ELR (cell line): ENCODE results near the gene IQGAP2.

ENCODE experiments used
- DNase-seq: peaks from one replicate; pipeline ENCODE4 v3.0.0-alpha.2; 2015; ENCODE audit warnings: low read depth

The IQGAP2 gene

DNA sequence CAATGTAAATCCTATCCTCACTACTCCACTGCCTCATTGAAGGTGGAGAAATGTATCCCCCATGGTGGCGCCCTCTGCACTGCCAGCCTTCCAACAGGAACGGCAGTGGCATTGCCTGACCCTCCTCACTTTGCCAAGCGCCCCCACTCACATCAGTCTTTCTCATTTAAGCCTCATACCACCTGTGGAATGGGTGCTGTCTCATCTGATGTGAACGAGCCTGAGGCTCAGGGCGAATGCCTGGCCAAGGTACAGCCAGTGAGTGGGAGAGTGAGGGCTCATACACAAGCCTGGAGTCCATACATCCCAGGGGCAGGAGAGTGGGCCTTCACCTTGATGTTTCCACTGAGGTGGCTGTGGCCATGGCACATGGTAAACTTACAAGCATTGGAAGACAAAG is 209.9 kb downstream of the IQGAP2 start:
- no peak for DNase-seq

DNA sequence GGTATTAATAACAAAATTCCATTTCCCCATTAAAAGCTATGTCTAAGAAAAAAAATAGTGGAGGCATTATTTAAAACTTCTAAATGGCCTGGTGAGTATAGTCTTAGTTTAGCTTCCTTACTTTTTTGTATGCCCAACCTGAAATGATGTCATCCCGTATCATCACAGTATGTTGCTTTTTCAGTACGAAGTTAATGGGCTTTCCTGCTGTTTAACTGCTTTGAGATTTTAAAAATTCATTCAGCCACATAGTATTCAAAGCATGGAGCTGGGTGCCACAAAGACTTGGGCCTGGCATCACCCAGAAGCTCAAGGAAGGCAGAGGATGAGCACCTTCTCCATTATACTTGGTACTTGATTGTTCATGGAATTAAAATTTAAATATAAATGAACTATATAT is 212.7 kb downstream of the IQGAP2 start:
- DNase-seq: peak; percentile 39

DNA sequence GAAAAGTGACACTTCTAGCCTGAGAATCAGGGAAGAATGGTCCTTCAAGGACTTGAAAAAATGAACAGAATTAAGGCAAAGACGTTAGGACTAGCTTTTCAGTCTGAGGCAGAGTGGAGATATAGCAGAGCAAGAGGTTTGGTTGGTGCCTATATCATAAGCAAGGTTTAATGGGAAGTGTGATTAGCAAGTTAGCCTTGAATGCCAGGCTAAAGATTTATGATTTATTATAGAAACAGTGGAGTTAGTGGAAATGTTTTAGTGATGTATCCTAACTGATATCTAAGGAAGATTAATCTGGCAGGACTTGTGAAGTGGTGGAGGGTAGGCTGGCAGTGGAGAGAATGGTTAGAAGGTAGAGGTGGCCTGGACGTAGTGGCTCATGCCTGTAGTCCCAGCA is 213.1 kb downstream of the IQGAP2 start:
- no peak for DNase-seq

DNA sequence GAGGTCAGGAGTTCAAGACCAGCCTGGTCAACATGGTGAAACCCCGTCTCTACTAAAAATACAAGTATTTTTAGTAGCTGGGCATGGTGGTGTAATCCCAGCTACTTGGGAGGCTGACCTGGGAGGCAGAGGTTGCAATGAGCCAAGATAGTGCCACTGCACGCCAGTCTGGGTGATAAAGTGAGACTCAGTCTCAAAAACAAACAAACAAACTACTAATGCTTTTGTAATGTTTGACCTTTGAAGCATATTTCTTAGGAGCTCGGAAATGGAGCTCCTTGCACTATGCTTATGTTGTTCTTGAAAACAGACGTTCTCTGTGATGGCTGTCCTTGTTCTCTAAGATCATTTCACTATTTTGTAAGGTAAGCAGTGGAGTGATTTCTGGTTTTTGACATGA is 214.1 kb downstream of the IQGAP2 start:
- peak; percentile 36 for DNase-seq

DNA sequence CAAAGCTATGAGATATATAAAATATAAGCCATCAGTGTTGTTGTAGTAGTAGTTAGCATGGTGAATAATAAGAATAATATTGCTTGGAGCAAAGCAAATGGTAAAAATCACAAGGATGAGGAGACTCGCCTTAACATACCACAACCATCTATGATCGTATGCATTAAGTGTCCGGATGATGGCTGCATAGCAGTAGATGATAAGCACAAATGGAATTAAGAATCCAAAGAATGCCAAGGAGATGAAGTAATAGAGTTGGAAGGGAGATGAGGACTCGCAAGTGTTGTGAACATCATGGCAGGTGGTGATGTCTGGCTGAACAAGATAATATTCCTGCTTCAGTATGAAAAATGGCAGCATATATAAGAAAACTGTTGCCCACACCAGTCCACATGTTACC is 214.6 kb downstream of the IQGAP2 start:
- DNase-seq: peak; percentile 87

DNA sequence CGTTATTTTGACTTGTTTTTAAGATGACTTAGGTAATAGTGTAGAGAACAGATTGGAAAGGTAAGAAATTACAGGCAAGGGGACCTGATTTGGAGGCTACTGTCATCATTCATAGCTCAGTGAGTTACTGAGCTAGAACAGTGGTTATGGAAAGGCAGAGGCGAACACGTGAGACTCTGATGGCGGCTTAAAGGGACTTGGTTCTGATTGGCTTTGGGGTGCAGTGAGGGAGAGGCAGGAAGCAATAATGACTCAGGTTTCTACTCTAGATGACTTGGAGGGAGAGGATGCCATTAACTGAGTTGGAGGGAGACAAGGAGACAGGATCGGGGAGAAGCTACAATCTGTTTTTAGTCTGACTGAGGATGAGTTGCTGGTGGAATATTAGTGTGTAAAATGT is 217.1 kb downstream of the IQGAP2 start:
- DNase-seq: peak; percentile 40

DNA sequence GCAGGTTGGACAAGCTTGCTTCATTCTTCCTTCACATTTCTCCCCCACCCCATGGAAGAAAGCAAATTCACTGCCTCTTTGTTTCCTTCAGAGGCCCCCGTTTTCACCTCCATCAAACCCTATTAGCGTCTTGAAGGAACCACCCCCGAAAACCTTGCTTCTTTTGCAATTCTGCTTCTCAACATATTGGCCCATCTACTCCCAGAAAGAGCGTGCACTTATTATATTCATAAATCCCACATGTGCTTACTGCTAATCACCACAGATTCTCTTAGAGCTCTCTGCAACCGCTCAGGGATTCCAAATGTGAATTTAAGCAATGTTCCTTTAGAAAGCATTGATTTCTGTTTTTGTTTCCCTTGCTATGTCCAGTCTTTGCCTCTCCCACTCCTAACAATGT is 219.0 kb downstream of the IQGAP2 start:
- DNase-seq: peak; percentile 35

DNA sequence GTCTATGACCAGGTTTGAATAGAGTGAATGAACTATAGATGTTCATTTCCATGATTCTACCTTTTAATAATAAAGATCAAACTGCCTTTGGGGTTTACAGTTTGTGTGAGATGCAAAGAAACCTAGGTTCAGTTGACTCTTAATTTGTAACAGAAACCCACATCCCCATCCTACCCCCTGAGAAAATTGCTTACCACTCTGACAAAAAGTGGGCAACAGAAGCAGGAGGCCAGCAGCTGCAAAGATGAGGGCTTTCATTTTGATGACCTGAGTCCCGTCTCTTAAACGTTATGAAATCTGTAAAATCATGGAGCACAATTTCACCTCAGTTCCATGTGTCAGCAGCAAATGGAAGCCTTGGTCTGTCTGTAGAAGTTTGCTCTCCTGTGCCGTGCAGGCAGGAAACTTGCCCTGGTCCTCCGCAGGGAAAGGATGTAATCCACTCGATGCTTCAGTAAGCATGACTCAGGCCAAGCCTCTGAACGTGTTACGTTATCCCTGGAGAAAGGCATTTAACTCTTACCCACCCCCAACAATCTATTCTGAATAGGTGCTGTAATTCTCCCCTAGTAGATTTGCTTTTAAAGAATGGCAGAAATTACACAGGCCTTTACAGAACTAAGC is 220.0 kb downstream of the IQGAP2 start, which contains the start of gene F2RL2:
TSS of gene F2RL2 (minus strand) at position 431 of the 624 bp plus-strand sequence. CDS start at position 258, 173 bp downstream.
- DNase-seq: peak; percentile 93

DNA sequence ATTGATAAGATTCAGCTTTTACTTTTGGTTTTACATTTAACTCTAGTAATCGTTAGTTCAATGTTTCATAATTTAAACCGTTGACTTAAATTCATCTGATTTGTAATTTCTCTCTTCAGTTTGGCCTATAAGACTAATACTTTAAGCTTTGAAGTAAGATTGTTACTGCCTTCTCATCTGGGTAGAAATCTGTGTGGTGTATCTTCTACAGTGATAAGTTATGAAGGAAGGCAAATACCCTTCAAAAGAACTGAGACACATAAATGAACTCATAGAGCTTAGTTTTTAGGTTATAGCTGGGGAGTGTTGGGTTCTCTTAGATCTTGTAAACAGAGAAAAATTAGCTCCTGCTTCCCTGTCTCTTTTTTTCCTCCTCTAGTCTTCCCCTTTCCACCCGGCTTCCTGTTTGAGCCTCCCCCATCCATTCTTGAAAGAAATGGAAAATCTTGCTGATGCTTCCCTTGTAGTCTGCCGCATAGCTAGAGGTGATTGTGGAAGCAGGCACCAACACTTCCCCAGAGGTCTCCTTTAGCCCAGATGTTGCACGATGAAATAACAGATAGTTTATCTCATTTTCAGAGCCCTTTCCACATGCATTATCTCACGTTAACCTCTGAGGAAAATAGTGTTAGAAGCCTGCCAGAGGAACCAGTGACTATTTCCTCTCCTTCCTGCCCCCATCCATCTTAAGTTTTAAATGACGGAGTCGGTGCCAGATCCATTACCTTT is 222.2 kb downstream of the IQGAP2 start:
- no peak for DNase-seq

DNA sequence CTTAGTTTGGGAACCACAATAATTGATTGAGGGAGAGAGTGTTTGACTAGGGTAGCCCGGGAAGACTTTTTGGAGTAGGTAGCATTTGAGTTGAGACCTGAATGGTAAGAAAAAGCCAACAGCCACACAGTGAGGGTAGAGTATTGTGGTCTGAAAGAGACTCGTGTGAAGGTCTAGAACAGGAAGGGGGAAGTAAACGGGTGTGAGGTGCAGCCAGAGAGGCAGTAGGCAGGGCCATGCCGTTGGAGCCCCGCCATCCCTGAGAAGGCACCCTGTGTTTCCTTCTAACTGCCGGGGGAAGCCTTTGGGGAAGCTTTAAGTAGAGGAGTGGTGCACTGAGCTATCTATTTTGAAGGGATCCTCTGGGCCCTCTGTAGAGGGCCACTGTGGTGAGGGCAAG is 223.7 kb downstream of the IQGAP2 start:
- no peak for DNase-seq

DNA sequence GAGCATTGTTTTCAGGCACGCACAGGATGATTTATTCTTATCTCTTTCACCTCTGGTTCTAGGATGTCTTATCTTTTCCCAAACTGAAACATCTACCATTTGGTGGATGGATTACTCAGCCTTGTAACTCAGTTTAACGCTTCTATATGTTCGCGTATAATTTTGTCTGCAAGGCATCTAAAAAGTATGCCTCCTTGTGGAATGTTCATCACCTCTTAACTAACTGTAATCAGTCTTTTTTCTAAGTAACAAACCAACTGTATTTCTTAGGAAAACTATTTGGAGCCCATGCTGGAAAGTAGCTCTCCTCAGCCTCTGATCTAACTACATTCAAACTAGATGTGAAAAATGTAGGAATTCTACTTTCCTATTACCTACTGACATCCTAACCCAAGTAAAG is 231.6 kb downstream of the IQGAP2 start:
- no peak for DNase-seq

DNA sequence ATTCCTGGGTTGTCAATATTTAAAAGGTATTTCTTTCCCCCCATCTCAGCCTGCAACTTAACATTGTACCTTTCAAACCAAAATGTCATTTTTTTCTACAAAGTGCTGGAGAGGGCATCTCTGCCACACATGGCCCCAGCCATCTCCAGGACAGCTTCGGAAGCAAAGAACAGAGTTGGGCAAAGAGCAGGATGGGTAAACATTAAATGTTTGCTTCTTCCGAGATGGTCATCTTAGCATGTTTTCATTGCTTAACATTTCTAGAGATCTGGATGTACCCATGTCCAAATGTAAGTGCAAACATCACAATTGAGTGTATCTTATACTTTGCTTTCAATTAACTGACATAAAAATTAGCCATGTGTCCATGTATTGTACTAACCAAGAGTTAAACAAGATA is 234.4 kb downstream of the IQGAP2 start:
- no peak for DNase-seq

DNA sequence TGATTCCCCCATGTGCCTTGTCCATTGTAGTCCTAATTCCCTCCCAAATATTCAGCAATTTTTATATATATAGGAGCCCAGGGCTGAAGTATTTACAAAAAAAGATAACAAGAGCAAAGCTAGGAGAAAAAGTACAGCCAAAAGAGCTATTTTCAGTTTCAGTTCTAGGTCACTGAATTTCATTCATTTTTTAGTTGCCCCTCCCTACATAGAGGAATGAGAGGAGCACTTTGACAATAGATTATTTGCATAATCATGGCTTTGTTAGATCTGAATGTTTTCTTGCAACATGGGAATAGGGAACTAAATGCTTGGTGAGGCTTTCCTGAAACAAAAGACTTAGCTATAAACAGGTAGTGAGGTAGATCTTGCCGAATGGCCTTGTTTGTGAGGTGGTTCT is 235.4 kb downstream of the IQGAP2 start:
- no peak for DNase-seq

DNA sequence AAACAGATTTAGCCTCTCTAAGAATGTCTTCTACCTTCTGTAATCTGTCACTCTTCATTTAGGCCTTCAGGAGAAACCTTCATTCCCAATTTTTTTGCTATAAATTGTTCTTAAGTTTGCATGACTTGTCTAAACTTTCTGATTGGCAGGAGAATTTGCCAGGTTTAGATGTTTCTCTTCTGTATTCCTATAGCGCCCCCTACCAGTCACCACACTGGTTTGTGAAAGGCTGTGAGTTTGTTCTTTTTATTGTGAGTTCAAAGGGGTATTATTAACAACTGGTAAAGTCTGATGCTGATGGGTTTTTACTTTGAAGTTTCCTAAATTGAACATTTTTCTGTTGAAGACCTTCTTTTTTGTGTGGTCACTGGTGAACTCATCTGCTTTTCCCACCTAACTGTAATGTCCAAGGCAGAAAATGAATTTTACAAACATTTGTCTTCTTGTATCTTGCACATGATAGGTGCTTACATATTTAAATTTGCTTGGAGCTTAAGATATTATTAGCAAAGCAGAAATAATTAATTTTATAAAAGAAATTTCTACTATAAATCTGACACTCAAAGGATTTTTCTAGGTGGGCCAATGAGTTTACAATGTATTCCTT is 238.5 kb downstream of the IQGAP2 start:
- DNase-seq: peak; percentile 86

DNA sequence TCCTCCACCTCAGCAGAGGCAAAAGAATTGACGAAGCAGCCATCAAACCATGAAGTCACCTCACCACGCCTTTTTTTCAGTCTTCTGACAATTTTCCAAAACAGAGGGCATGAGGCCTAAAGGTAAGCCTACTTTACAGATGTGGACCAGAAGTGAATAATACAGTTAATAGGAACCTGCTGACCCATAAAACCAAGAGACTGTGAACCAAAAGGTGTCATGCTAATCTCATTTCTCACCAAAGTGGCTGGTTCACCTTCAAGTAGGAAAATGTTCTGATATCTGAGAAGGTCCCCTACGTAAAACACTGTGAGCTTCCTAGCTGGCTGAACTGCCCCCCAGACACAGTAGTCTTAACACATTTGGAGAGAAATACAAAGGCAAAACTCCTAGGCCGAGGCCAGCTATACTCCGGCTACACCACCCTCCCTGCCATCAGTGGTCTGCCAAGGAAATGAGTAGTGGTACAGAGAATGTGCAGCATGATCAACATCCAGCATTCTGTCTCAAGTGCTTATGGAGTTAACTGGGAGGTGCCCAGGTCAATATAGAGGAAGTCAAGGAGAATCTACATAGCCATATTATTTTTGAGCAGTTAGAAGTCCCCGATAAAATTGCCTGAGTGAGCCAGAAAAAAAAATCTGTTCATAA is 239.4 kb downstream of the IQGAP2 start:
- DNase-seq: peak; percentile 68

DNA sequence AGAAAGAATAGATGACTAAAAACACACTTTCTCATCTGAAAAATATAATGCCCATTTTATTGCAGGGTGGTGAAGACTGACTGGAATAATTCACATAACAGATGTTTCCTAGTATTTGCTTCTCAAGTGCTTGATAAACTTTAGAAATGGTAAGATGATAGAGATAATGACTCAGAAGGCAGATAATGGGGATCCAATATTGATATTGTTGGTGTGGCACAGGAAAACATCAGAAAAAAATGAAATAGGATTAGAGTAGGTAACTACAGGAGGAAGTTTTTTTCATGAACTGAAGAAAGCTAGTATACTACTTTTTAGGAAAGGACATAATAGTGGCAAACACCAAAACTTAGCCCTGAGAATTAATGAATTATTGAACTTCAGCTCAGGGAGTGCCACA is 240.3 kb downstream of the IQGAP2 start:
- no peak for DNase-seq

DNA sequence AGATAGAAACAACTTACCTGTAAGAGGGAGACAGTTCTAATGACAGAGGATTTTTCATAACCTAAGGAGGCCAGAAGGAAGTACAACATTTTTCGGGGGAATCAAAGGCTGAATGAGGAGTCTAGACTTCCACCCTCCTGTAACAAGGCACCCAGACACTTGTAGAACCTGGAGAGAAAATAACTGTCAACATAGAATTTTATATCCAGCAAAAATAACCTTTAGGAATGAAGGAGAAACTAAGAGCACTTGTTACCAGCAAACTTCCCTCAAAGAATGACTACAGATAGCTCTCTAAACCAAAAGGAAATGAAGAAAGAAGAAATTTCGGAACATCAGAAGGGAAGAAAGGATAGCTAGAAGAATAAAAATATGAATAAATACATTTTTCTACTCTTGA is 246.1 kb downstream of the IQGAP2 start:
- DNase-seq: no peak

DNA sequence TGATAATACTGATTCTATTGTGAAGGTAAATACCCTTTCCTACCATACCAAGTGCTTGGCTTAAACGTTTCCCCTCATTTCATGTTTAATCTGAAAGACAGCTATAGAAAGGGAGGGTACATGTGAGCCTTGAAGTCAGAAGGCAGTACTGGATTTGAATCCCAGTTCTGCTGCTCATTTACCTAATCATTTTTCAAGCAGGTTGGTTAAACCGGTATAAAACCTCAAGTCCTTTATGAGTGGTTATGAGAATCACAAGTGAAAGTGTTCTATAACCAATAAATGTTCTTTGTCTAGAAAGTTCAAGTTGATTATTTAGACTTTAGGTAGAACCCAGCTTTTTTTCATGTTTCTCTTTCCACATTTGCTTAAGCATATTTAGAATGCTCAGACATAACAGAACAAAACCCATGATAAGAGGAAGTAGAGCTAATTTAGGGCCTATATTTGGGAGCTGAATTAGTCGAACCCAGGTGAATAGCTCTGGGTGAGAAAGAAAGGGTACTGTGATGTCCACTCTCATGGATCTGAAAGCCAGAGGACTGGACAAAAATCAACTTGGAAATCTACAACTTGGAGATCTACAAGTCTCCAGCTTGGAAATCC is 249.8 kb downstream of the IQGAP2 start:
- no peak for DNase-seq

DNA sequence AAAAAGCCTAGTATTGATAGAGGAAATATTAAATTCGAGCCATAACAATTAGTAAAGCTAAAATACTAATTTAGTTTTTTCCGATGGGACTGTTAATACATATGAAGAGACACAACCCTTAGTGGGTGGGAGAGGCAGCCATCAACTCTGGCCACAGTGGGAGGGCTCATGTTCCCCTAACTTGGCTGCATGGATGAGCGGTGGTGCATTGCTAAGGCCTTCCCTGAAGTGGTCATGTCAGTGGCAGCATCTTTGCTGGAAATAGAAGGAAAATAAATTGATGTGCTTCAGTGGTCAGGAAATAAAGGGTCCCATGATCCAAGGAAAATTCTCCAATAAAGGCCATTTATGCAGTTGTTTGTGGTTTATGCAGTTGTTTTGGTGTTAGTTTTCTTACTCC is 254.0 kb downstream of the IQGAP2 start:
- DNase-seq: no peak

DNA sequence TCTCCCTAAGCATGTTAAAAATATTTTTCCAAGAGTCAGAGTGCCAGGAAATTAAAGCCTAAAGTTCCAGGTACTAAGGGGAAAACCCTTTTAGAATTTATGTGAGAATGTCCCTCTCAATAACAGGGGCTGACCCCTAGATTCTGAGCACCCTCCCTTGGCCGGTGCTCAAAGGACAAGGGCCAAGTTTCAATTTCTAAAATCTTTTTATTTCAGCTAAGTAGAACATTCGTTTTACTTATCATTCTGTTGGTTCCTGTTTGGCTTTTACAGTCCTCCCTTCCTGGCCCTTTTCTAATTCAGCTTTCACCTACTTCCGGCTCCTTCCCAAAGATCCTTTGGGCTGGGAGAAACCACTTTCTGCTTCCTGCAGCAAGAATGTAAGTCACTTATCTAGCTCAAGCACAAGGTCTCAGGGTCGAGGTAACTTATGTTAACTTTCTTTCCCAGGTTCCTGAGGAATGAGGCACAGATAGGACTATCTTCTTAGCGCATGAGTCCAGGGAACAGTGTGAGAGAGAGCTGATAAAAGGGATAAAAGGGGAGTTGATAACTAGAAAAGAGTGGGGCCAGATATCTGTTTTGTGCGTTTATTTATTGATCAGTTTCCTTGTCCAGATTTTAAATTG is 254.7 kb downstream of the IQGAP2 start:
- no peak for DNase-seq

DNA sequence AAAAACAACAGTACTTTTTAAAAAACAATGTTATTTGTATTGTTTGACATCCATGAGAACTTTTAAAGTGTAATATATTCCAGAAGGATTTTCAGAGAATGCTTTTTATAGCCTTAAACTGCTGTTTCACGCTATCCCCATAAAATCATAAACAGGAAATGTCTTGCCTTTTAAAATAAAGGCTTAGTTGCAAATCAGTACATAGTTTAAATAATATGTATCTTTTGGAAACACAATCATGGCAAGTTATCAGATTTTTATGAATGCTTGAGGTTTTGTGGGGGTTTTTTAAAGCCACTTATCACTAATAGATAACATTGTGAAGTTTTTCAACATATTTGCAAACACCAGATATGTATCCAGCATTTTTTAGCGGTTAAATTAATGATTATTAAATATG is 257.3 kb downstream of the IQGAP2 start:
- DNase-seq: no peak

DNA sequence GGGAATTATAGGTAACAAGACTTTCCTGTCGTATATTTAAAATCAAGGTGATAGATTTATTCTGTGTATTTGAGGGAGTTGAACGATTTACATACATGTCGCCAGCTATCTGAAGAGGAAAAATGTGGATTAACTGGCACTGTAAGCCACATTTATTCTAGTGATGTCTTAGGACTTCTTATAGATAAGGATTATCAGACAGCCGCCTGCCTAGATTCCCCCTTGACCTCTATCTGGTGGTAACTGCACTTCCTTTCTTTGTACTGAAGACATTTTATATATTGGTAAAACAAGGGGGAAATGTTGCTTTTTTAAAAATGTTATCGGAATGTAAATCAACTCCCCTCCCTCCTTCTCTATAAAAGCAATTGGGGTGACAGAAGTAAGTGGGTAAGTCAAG is 259.4 kb downstream of the IQGAP2 start:
- no peak for DNase-seq
